Endometrial microvascular endothelial cells (primary cell): ENCODE data around the gene ASCL2. TPM values are rescaled to one million over a fixed set of nuclear protein-coding genes. Genes with fewer than 3 reads are reported as not detected.

Experiments used
- in situ Hi-C: cut with HindIII; loops from 2 replicates; pipeline ENCODE4 v1.10.0; 2017; ENCODE audit warnings: low sequenced_read_pairs, low pct_unique_long_range_greater_than_20kb; ENCODE audit errors: inconsistent ontology term
- total RNA-seq: library from RNA; depleted of rRNA; stranded (reverse); fragments of >200 nt; gene quantifications from one replicate; pipeline ENCODE4 v1.2.3, GENCODE V29; 2015; ENCODE audit errors: inconsistent ontology term

ASCL2 gene
- total RNA-seq, 1 donor from 2014 or later, result not detected

DNA sequence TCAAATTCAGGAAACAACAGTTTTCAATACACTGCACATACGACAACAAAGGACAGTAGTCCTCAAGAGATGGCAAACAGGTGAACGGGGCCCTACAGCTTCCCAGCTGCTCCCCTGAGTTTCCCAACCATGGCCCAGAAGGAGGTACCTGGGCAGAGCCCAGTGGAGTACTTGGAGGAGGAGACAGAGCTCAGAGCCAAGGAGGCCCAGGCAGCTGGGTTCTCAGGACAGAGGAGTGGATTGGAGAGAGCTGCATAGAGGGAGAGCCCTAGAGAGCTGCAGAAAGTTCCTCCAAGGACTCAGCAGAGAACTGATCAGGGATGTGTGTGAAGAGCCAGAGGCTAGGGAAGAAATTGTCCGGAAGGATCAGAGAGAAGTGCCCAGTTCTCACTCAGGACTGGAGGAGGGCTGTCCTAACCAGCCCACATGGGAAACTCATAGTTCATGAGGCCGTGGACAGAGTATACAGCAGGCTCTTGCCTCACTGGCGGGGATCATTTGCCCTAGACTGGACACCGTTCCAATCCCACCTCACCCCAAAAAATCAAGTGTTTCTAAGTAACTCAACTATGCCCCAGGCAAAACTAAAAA is 7.6 kb upstream of the ASCL2 start:
- in situ Hi-C loops, result no loop called here

DNA sequence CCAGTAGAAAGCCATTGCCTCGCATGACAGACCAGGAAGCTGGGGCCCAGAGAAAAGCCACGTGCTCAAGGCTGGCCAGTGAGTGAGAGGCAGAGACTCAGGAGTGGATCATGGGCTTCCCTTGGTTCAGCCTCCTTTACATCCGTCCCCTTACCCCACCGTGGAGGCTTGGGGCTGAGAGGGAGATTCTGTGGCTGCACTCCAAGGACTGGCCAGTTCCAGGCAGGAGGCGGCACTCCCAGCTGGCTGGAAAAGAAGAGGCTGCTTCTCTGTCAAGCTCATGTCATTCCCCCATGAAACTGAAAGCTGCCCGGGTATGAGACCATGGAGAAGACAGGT is 6.6 kb upstream of the ASCL2 start:
- in situ Hi-C loops, result no loop called here

DNA sequence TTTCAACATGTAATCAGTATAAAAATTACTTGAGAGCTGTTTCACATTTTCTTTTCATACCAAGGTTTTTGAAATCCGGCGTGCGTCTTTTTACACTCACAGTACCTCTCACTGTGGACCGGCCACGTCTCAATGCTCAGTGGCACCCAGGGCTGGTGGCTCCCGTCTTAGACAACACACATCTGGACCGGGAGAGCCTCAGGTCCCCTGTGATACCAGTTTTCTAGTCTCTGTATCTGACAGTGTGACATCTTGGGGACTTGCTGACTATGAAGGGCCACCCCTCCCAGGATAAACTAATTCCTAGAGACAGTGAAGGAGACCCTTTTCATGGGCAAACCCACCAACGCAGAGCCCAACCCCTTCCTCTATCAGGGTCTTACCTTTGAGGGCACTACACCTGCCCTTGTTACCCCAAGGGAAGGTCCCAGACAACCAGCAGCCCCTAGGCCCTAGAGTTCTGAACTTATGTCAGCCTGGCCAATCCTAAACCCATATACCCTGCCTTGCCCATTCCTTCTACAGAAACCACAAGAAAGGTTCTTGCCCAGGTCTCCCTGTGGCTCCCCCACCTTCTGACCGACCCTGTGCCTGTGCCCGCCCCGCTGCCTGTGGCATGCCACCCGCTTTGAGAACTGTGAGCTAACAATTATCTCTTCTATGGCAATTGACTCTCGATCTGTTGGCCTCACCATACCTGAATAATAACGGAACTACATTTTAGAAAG is 6.1 kb upstream of the ASCL2 start:
- in situ Hi-C loops, result no loop called here

DNA sequence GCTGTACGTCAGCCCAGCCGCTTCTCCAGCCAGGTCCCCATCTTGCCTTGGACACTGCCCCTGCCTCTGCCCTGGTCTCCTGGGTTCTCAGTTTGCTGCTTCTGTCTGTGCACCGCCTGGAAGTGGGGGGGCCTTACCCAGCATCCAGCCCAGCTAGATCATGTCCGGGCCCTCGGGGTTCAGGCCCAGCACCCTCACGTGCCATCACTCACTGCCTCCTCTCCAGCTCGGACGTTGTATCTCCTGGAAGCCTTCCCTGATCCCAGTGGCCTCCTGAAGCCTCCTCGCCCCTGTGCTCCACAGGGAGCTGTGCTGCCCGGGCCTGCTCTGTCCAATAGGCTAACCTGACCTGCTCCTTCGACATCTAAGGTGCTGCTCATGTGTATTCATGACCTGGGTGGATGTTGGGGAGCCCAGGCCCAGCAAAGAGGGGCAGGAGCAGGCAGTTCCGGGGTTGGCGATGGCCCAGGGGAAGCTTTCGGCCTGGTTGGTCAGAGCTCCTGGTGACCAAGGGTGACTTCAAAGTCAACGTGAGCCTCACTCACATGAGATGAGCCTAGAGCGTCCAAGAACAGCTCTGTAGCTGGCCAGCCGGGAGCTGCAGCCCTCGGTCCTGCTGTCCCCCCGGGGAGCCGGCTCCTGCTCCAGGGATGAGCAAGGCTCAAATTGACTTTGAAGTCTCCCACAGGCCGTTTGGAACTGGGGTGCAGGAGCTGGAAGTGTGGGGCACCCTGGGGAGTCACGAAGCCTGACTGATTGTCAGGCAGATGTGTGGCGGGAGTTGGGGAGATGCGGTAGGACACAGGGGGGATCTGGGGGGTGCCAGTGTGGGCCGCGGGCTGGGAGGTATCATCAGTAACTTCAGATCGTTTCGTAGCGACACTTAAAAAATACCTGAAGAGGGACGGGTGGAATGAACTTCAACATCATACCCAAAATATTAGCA is 5.2 kb upstream of the ASCL2 start:
- in situ Hi-C loops, result no loop called here

DNA sequence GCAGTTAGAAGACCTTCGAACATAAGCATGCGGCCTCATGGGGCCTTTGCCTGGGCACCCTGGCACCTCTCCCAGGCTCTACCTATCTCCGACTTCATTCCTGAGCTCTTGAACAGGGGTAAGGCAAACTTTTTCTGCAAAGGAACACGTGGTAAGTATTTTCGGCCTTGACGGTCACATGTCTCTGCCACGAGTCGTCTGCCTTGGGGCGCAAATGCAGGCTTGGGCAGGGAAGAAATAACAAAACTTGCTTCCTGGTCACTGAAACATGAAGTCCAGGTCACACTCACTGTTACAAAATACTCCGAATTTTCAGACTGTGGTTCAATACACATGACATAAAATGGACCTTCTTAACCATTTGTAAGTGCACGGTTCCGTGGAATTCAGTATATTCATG is 3.4 kb upstream of the ASCL2 start:
- in situ Hi-C loops, result no loop called here

DNA sequence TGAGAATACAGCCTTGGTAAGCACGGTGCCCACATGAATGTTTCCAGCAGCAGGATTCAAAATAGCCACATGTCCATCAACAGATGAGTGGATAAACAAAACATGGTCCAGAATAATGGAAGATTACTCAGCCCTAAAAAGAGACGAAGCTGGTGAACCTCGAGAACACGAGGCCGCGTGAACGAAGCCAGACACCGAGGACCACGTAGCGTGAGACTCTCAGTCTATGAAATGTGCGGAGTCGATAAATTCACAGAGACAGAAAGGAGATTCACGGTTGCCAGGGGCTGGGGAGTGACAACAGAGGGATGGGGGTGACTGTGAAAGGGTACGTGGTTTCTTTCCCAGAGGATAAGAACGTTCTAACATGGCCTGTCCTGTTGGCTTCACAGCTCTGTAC is 2.9 kb upstream of the ASCL2 start:
- in situ Hi-C loops, result no loop called here

DNA sequence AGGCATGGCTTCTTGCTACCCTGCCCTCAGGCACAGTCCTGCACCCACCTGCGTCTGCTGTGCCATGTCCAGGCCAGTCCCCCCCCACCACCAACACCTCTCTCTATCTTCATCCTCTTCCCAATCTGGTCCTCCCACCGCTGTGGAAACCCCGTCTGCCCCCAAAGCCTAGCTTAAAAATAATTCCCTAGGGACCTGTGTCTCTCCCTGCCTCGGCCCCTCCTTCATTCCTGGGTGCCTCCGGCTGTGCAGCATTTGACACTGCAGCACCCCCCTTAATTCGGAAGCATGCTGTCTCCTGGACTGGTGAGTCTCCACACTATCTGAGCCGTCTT is 2.5 kb upstream of the ASCL2 start:
- in situ Hi-C loops, result no loop called here

DNA sequence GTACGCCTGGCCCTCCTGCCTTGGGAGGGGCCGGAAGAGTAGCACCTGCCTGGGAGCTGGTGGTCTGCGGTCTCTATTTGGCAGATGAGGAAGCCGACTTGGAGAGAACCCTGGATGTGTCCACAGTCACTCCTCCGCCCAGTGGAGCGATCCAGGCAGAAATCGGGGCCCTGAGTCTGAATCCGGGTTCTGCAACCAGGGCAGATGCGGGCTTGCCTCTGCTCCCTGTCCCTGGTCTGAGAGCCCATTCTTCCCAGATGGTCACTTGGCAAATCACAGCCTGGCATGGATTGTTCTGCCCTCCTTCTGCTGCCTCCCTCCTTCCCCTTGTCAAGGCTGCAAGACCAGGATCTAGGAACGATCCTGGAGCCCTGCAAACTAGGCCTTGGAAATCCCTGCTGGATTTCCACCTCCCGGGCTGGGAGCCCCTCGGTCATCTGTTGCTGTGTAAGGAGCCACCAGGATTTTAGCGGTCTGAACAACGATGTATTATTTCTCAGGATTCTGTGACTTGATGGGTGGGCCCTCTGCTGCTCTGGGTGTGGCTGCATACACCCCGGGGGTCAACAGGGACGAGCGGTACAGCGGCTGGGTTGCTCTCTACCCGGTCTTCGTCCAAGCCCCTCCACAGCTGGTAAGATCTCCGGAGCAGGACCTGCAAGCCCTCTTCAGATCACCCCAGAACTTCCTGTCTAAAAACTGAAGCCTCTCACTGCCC is 2.0 kb upstream of the ASCL2 start:
- in situ Hi-C loops, result no loop called here

DNA sequence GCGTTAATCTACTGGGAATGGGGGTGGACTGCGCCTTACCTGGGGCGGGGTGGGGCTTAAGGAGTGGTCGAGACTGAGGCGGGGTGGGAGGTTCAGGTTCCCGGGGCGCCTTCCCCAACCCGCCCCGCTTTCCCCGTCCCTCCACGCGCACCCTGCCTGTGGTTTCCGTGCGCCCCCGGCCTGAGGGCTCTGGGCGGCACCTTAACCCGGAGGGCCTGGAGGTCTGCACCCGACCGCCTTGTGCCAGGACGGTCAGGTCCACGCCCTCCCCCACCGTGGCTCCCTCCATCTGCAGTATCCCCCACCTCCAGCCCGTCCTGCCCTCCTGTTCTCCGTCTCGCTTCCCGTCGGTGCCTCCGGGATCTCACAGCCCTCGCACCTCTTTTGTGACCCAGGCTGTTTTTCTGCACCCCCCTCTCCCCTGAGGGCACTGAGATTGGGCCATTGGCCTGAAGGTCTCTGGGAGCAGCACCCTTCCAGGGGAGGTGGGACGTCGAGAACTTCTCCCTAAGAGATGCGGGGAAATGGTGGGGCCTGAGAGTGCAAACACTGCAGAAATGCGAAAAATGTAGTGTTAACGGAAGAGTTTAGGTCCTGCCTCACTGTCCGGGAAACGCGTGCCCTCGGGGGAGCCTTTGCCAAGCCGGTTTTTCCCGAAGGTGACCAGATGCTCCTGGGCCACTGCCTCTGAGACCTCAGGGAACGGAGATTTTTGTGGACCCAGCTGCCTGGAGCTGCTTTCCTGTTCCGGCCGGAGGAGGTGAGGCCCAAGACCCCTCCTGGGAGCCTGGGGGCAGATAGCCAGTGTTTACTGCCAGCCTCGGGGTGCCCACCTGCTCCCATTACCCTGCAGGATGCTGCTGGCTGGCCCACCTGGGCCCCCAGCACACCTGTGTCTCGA is 1.2 kb upstream of the ASCL2 start:
- in situ Hi-C loops, result no loop called here

DNA sequence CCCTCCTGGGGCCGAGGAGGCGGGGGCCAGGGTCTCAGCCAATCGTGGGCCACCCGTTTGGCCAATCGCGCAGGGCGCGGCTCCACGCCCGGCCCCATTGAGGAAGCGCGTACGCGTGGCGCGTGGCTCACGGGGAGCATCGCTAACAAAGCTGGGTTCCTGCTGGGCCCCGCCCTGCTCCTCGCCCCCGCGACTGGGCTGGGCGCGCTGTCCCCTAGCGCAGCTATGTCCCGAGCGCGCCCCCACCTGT is 614 bp upstream of the ASCL2 start:
- in situ Hi-C loops, result no loop called here

DNA sequence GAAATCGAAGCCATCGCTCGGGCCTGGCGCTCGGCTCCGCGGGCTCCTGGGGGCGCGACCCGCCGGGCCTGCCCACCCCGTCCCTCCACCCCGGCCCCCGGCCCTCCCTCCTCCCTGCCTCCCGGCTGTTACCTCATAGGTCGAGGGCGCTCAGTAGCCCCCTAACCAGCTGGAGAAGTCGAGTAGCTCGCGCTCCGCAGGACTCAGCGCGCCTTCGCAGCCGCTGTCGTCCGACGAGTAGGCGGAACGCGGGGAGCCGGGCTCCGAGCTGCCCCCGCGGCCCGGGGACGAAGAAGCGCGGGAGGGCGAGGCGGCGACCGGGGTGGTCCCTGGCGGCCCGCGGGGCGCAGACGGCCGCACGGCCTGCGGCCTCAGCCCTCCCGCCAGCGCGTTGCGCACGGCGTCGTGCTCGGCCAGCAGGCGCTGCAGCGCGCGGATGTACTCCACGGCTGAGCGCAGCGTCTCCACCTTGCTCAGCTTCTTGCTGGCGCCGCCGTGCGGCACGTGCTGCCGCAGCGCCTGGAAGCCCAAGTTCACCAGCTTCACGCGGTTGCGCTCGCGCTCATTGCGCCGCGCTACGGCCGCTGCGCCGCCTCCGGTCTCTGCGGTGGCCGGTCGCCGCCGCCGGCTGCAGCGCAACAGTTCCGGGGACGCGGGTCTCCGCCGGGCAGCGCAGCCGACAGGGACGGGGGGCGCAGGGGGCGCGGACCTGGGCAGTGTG is 627 bp downstream of the ASCL2 start:
- in situ Hi-C loops, result no loop called here

DNA sequence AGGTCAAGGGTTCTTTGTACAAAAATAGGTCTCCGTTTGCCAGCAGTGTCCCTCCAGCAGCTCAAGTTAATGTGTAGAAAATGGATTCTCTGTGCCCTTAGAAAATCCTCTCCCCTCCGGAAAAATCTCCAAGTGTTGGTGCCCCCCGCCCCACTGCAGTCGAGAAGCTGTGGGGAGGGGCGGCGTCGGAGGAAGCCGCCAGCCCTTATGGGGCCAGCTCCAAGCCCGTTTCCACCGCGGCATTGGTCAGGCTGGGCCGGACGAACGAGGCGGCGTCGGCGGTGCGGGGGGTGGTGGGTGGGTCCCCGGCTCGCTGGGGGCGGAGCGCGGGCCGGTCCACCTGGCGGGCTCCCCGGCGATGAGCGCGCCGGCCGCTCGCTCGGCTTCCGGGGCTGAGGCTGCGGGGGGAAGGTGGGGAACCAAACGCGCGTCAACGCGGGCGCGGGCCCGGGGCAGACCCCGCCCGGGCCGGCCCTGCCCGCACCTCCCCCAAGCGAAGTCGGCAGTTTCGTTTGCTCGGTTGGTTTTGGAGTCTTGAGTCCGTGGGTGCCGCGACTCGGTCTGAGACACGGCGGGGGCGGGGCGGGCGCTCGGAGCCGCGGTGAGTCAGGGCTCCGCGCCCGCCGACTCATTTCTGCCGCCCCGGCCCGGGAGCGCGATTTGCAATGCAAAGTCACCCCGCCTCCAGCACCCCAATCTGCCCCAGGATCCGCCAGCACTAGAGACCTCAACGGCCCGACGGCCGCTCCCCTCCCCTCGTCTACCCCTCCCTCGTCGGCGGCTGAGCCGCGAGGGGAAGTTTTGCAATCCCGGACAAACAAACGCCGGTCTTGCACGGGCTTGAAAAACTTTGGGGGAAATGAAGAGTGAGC is 1.4 kb downstream of the ASCL2 start:
- in situ Hi-C loops, result no loop called here

DNA sequence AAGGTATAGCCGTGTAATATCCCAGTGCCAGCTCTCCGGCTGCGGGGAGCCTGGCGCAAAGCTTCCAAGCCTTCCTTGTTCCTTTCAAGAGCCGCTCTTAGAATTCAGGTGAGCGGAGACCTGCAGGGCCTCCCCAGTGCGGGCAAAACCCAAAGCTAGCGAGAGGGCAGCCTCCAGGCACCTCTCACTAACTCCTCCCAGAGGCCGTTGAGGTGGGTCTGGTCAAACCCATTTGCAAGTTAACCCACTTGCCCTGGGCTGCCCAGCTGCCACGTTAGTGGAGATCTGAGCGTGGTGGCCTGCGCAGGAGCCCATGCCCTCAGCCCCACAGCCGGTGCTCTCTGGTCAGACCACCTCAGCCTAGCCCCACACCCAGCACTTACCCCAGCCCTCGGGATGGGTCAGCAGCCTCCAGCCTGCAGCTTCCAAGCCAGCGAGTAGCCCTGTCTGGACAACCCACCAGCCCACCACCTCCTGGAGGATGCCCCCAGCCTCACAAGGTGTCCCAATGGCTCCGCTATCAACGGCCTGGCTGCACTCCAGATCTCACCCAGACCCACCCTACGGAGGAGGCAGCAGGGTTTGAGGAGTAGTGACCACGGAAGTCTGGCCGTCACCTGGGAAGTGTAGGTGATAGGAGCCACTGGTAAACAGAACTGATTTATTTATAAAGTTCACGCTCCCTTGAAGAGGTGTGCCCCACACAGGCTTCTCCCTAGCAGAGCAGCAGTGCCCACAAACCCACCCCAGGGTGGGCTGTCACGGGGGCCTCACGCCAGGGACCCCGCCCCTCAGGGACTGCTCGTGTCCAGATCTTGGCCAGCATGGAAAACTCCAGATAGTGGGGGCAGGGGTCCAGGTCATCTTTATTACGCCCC is 2.3 kb downstream of the ASCL2 start:
- in situ Hi-C loops, result no loop called here

DNA sequence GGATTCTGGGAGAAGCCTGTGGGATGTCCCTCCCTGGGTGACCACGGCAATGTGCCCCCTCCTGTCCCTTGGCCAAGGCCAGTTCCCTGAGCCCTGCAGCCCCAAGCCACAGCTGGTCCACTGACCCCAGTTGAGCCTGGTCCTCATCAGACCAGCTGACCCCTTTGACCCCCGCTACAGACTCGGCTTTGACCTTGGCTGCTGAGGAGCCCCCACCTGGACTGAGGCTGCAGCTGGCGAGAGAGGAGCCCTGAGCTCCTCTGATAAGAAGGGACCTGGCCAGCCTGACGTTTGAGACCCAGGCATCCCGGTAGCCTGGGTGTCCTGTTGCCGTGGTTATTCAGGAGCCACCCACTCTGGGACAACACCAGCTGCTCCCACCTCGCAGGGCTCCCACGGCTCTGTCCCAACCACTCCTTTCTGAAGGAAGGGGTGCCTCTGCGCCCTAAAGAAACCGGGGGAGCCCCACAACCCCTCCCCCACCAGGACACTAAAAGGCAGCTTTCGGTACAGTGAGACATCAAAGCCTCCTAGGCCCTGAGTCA is 3.0 kb downstream of the ASCL2 start:
- in situ Hi-C loops, result no loop called here

DNA sequence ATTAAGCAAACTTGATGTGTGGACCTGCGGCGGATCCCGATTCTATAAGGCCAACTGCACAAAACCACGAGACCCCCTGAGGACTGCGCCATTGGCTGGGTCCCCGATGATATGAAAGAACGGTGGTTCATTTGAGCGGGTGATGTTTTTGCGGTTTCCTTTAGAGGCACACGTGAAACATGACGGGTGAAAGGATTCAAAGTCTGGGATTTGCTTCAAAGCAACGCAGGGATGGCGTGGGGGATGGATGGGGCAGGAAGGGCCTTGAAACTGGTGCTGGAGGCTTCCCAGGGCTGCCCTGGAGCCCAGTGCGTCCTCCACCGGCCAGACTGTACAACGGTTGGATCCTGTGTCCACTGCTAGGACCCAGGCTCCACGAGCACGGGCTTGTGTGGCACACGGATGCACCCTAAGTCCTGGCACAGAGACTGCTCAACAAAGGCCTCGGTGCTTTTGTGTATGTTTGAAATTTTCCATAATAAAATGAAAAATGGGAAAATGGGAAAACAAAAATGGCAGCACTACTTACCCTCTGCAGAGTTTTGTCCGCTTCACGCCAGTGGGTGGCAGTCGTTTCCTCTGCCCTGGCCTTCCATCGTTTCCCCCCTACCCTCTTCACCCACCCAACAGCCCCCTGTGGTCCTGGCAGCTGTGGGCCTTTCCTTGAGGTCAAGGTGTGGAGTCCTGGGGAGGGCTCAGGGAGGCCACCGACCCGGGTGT is 3.6 kb downstream of the ASCL2 start:
- in situ Hi-C loops, result no loop called here
